CD4-positive, alpha-beta T cell treated with Interleukin-6 at 100 ng/mL for 8 hours (primary cell): ENCODE measurements around the gene B3GALT5.
"Not testable (repeated sequence)": the region's sequence is repeated elsewhere in the genome, so short reads cannot be mapped to it uniquely, and the experiment has no call there.

Source experiments
- DNase-seq: peaks from one replicate; pipeline ENCODE4 v3.0.0-alpha.2; 2020; ENCODE audit warnings: mixed read lengths, low spot score

The B3GALT5 gene

DNA sequence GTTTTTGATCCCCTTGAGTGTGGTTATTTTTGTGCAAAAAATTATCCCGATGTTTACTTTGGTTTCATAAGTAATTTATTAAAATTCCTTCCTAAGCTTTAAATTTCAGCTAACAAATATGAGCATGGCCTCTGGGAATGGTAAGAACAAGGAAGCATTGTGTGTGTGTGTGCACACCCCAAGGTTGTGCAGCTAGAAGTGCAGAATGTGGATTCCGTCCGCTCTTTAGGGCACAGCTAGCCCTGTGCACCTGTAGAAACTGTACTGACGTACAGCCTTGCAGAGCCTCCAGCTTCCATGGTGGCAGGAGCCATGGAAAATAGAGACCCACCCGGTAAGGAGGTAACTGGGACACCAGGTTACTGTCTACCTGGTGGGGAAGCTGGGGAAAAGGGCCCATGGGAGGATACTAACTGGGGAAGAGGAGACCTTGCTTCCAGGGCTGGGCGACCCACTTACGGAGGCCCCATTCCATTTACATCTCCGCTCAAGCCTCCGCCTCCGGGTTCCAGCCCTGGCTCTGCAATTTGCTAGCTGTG lies 54.7 kb downstream of the B3GALT5 start:
- no peak for DNase-seq

DNA sequence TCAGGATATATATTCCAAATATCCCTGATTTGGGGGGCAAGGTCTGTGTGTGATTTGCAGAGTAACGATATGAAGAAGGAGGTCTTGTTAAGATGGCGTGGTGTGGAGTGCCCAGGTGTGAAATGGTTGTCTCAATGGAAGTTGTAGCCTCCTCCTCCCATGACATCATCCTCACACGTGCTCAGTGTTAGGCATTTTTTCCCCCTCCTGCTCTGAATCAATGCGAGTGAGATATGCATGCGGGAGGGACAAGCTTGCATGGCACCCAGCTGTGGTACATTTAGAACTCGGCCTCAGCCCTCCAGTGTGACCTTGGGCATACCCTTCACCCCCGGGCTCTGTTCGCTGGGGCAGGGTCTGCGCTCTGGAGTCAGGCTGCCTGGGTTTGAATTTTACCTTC lies 55.6 kb downstream of the B3GALT5 start:
- no peak for DNase-seq

DNA sequence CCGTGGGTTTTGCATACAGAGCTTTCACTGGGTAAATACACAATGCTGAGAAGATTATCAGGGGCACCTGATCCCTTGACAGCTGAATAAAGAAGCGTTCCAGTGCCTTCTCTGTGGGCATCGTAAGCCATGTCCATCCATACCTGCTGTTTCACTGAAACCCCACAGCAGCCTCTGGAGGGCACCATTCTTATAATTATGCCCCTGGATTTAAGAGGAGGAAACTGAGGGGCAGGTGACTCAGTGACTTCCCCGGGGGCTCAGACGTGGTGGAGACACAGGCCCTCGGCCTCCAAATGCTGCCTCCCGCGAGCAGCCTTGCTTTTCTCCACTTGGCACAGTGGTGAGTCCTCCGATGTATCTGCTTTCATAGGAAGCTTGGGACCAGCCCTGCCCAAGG lies 56.7 kb downstream of the B3GALT5 start:
- DNase-seq: no peak

DNA sequence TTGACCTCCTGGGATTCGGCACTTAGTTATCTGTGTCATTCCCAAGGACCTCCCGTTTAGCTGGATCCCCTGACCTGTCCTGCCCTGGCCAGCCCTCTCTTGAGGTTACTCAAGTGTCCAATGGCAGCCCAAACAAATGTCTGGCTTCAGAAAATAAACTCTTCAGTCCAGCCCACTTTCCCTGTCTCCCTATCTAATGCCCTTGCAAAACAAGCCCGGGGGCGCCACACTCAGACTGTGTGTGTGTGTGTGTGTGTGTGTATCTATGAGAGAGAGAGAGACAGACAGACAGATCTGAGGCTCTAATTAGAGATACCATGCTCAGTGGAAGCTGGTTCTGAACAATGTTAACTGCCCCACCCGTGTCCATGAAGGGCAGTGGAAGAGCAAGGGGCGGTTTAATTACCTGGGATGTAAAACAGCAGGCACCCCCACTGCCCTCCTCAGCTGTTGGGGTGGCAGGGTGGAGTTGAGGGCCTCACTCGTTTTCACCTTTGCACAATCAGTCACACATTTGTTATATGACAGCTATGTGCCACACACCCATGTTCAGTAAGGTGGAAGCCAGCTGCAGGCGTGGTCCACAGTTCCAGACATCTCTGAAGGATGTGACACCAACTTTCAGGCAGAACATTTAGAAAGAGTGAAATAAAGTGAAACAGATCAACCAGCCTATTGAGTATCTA lies 57.4 kb downstream of the B3GALT5 start:
- no peak for DNase-seq

DNA sequence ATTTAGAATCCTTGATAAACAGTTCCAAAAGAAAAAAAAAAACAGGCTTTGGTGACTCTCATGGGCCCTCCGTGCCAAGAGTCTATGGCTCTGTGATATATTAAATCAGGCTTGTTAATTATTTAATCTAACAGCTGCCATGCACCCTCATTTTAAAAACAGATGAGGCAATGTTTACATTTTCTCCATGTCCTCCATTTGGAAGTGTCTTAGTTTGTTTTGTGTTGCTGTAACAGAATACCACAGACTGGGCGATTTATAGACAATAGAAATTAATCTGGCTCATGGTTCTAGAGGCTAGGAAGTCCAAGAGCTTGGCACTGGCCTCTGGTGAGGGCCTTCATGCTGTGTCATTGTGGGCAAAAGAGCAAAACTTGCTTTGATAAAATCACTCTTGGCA lies 58.0 kb downstream of the B3GALT5 start:
- no peak for DNase-seq

DNA sequence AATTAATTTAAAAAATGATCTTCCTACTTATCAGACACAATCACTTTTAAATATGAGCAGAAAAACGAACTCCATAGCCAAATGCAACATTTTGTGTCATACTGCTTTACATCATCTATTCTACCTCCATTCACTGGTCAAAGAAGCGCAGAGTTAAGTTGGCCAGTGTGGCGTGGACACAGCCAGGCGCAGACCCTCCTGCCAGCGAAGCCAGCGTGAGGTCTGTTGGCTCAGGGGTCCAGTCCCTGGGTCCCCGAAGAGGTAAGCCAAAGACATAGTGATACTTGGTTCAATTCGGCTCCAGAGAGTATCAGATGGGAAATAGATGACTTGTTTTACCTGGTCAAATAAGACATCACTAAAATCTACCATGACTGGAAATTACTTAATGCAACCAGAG lies 59.2 kb downstream of the B3GALT5 start:
- no peak for DNase-seq

DNA sequence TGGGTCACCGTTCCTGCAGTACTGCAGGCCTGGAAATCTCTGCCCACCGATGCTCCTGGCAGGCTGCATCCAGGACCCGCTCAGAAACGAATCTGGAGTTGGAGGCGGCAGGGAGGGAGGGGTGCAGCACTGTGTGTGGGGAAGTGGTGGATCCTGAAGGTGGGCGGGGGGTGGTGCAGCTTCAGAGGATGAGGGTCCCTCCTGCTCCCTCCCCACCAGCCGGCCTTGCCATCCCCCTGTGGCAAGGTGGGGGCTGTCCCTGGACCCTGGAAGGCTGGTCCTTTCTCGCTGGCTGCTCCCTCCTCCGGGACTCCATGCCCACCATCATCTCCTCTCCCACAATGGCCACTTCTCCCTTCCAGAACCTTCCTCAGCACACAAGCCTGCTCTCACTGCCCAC lies 60.4 kb downstream of the B3GALT5 start:
- no peak for DNase-seq

DNA sequence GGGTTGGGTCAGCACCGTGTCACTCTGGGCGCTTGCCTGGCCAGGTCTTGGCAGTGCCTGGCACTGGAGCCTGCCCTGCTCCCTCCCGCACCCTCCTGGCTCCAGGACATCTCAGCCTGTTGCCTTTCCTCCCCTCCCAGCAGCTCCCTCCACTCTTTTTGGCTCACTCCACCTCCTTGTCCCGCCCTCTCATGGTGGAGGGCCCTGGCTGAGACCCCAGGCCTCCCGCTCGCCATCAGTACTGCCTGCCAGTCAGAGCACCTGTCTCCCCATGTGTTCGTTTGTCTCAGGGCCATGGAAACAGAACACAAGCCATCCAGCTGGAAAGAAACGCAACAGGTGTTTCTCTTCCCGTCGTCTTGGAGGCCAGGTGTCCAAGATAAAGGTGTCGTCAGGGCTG lies 61.0 kb downstream of the B3GALT5 start:
- DNase-seq: no peak

DNA sequence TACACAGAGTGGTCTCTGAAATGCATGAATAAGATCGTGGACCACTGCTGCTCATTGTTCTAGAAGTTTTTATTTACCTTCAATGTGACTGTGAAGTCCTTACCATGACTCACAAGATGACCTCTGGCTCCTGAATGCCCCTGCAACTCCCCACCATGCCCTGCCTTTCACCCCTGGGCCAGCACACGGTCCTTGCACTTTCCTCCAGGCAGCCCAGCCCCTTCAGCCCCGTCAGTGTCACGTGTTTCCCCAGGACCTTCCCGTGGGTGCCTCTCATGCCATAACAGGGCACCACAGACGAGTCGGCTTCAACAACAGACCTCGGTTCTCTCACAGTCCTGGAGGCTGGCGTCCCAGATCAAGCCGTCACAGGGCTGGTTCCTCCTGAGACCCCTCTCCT lies 62.1 kb downstream of the B3GALT5 start:
- no peak for DNase-seq

DNA sequence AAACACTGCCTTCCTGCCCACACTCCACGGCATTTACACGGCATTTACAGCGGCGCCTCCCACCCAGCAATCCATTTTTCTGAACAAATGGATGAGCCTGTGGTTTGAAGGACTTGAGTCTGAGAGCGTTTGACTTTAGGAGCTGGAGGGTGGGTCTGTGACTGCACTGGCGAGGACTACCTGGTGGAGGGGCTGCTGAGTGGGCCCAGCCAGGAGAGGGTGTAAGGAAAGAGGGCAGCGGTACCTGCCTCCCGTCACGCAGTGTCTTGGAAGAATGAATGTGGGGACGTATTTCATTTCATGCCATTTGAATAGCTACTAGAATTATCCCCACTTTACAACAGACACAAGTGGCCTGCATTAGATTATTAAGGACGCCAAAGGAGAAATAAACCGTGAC lies 62.9 kb downstream of the B3GALT5 start:
- no peak for DNase-seq

DNA sequence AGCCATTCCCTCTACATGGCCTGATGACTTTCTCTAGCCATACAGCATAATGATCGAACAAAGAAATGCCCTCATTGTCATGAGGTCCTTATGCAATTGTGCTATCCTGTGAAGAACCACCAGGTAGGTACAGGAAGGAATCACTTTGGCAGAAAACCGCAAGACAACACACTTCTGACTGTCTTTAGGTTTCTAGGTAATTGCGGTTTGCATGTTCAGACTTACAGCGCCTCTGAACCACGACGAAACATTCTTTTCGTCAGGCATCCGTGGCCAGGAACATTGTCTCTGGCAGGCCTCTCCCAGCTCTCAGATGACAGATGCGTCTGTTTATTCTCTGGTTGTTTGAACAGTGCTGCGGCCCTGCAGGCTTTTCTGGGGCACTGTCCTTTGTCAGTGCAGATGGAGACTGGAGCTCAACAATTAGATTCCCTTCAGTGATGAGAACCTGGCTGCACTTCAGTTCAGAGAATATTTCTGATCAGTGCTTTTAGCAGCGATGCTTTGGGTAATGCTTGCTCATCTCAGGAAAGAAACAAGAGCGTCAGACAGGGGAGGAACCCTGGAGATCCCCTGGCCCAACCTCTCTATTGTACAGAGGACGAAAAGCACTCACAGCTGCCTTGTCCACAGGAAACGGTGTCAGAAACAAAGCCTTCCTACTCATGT lies 63.4 kb downstream of the B3GALT5 start:
- DNase-seq: no peak

DNA sequence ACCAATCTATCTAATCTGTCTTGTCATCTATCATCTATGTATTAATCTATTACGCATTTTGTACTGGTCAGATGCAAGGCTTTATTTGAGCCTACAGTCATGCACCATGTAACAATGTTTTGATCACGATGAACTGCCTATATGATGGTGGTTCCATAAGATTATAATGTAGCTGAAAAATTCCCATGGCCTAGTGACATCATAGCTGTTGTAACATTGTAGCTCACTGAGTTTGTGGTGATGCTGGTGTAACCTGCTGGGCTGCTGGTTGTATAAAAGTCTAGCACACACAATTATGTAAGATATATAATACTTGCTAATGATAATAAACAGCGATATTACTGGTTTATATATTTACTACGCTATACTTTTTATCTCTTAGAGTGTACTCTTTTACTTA lies 67.5 kb downstream of the B3GALT5 start:
- DNase-seq: no peak

DNA sequence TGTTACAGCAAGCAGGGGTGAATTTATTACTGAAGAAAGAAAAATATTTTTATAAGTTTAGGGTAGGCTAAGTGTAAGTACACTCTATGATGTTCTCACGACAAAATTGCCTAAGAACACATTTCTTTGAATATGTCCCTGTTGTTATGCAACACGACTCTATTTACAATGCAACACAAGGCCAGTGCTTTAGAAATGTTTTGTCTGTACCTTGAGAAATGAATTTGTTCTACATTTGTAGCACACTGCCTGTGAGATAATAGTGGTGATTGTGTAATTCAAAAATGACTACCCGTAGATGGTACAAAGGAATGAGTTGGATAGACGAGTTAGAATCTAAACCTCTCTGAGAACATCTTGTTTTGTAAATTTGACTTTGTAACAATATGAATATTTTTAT lies 68.5 kb downstream of the B3GALT5 start:
- DNase-seq: no peak

DNA sequence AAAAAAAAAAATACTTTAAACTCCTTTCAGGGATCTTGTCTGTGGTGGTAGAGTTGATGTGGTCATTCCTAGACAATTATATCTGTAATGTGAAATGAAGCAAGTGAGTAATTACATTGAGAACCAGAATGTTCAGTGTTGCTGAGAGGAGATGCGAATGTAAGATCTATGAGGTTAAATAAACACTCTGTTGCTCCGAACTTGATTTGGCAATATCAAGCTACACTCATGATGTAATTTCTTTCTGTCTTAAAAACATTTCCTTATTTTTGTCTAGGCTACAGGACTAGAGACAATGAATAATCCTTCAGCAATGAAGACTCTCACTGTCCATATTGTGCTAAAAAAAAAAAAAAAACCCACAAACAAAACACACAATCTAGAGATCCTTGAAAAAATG lies 69.1 kb downstream of the B3GALT5 start:
- DNase-seq: no peak

DNA sequence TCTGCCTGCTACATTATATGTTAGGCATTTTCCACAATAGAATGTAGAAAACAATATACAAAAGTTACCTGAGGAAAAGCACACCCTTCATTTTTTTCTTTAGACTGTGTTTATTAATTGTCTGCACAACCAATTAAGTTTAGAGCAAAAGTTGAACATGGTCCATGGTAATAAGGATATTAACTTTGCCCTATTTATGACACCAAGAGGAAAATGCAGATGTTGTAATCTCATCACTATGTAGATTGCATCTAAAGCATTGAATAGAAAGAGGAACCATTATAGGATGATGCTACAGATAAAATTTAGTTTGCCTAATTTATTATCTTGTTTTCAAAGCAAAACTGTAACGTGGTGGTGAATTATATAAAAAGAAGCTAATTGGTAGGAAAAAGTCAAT lies 72.5 kb downstream of the B3GALT5 start:
- no peak for DNase-seq

DNA sequence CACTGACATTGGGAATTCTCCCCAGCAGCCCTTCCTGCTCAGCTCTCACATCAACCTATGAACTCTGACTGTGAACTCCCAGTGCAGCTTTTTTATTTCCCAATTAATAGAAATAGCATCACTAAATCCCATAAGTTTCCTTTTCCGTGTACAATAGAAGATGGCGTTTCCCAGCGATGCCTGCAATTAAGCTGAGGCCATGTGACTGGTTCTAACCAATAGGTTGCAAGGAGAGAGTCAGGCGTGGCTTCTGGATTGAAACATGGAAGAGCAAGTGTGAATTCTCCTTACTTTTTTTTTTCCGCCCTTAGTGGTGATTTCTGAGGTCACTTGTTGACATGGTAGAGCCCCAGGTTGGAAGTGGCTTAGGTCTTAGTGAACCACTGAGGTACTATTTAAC lies 73.3 kb downstream of the B3GALT5 start:
- DNase-seq: no peak

DNA sequence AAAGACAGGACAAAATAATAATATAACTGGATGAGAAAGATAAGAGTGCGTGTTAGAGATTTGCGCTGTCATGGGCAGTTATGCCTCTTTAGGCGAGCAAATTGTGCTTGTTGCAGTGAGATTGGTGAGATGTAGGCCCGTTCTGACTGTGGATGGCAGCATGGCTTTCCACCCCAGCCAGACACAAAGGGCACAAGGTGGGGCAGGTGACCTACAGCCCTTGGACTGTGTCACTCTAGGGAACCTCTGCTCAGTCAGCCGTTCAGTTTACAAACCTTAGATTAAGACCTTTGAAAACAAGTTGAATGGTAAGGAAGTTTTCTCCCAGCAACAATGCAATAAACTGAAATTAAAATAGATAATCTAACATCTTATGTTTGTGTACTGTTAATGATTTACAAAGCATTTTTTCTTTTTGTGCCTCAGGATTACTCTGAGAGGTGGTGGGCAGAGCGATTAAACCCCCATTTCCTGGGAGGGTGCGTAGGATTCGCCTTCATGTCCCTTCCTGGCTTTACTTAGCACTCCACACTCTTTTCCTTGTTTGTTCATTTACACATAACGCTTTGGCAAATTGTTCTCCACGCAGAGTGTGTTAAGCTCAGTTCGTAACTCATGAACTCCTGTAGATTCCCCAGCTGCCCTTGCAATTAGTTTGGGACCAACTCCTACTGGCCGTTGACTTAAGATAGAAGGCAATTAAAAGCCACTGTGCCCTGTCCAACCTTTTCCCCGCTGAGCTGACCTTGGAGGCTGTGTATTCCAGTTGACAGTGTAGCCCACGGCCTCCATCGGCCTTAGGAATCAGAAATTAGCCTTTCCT lies 74.1 kb downstream of the B3GALT5 start:
- DNase-seq: no peak

DNA sequence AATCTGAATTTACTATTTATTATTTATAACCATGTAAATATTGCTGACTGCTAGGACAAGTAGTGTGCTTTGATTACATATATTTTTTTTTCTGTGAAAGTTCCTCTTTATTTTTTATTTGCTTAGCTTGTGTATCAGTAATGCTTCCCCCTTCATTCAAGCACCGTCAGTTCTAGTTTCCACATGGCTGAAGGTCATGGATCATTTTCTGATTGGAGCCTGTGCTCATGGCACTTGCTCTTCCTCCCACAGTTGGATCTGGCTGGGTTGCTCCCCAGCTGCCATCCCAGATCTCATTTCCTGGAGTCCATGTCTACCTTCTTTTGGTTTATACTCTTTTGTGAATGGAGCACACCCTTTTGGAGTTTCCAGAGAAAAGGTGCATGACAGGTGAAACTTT lies 75.3 kb downstream of the B3GALT5 start:
- DNase-seq: no peak

DNA sequence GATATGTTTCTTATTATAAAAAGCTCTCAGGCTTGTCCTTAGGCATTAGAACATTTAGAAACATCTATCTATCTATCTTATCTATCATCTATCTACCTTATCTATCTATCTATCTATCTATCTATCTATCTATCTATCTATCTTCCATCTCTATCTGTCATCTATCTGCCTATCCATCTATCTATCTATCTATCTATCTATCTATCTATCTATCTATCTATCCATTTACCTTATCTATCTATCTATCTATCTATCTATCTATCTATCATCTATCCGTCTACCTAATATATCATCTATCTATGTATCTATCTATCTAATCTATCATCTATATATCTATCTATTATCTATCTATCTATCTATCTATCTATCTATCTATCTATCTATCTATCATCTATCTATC lies 77.1 kb downstream of the B3GALT5 start:
- DNase-seq: not testable (repeated sequence)

DNA sequence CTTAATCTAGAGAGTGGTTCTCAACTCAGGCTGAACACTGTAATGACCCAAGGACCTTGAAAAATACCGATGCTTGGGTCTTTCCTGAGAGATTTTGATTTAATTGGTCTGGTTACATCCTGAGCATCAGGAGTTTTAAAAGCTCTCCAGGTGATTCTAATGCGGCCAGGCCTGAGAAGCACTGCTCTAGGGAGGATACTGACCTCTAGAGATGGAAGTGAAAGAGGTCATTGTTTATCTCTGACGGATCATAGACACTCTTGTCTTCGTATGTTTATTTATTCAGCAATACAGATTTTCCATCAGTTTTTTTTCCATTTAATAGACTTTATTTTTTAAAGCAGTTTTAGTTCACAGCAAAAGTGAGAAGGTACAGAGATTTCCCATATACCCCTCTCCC lies 77.7 kb downstream of the B3GALT5 start:
- DNase-seq: no peak

DNA sequence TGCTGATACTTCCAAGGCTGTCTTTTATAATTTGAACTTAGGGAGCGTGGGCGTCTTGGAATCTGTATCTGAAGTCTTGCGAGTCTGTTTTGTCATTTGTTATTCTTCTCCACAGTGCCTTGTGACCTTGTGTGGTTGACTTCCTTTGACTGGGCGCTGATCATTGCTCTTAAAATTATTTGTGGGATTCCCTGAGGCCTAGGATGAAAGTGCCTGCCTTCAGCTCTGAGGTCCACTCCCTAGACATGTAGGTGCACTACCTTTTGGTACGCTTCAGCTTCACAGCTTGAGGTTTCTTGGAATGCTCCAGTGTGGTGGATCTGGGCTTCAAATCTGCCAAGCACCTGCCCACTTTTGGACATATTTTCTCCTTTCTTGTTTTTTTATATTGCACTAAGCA lies 82.0 kb downstream of the B3GALT5 start:
- no peak for DNase-seq

DNA sequence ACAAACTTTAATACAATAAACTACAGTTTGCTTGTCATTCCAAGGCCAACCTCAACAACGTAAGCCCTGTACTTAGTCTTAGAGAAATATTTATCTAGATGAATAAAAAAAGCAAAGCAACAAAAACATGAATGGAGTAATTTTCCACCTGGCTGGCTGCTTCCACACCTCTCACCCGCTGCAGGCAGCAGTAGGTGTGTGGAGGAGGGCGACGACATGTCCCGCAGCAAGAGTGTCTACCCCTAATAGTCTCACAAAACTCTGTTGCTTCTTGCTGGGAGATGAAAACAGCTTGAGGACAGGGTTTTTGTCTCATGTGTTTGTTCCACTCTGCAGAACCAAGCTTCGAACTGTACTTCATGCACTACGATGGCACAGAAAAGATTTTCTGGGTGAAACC lies 83.5 kb downstream of the B3GALT5 start:
- no peak for DNase-seq

DNA sequence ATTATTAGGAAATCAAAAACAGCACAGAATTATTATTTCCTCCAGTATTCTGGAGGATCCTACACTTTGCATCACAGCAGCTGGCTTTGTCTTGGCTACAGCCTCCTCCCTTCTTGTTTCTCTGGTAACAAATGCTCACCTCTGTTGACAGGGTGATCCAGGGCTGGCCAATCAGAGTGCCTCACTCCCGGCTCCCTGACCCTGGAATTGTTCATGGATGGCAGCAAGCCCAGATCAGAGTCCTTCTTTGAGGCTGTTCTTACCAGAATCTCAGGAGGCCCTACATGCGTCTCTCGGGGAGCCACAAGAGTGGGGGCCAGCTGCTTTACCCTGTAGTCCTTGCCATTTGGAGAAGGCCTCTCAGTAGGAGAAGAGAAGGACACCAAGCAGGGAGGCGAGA lies 83.9 kb downstream of the B3GALT5 start:
- DNase-seq: no peak
